H9 (cell line): Measurements from ENCODE around the gene ACACB. TPM values are rescaled to one million over a fixed set of nuclear protein-coding genes. Genes with fewer than 3 reads are reported as not detected.

Source experiments
- DNase-seq: peaks from one replicate; pipeline ENCODE4 v3.0.0-alpha.2; 2017
- H2AFZ ChIP-seq: one replicate; pipeline ENCODE4 v1.6.1; 2013; ENCODE audit warnings: mild to moderate bottlenecking, low read length, control low read depth, moderate library complexity
- H2AK5ac ChIP-seq: 2 replicates; pipeline ENCODE4 v1.6.1; 2013; ENCODE audit warnings: low read length, control low read depth, mixed read lengths; ENCODE audit not compliant: insufficient read length
- H2BK120ac ChIP-seq: one replicate; pipeline ENCODE4 v1.6.1; 2013; ENCODE audit warnings: low read depth, mild to moderate bottlenecking, low read length, control low read depth, inconsistent platforms; ENCODE audit not compliant: poor library complexity, severe bottlenecking
- H2BK12ac ChIP-seq: 2 replicates; pipeline ENCODE4 v1.6.1; 2013; ENCODE audit warnings: low read length, control low read depth, mixed read lengths, low read depth; ENCODE audit not compliant: insufficient read length
- H2BK15ac ChIP-seq: 2 replicates; pipeline ENCODE4 v1.6.1; 2013; ENCODE audit warnings: low read depth, low read length, control low read depth
- H2BK20ac ChIP-seq: one replicate; pipeline ENCODE4 v1.6.1; 2013; ENCODE audit warnings: low read depth, mild to moderate bottlenecking, low read length, control low read depth, inconsistent platforms; ENCODE audit not compliant: poor library complexity, severe bottlenecking
- H2BK5ac ChIP-seq: 2 replicates; pipeline ENCODE4 v1.6.1; 2013; ENCODE audit warnings: low read length, control low read depth, mixed read lengths; ENCODE audit not compliant: insufficient read length
- H3K14ac ChIP-seq: 2 replicates; pipeline ENCODE4 v1.6.1; 2013; ENCODE audit warnings: low read length, control low read depth; ENCODE audit not compliant: insufficient read depth
- H3K18ac ChIP-seq: 2 replicates; pipeline ENCODE4 v1.6.1; 2013; ENCODE audit warnings: low read depth, mild to moderate bottlenecking, mixed read lengths, low read length, control low read depth; ENCODE audit not compliant: insufficient read length
- H3K23ac ChIP-seq: 2 replicates; pipeline ENCODE4 v1.6.1; 2013; ENCODE audit warnings: low read length, control low read depth, mixed read lengths, low read depth; ENCODE audit not compliant: insufficient read length
- H3K23me2 ChIP-seq: 2 replicates; pipeline ENCODE4 v1.6.1; 2013; ENCODE audit warnings: low read depth, mild to moderate bottlenecking, mixed read lengths, low read length, control low read depth; ENCODE audit not compliant: insufficient read length, poor library complexity, severe bottlenecking
- H3K27ac ChIP-seq: 2 replicates; pipeline ENCODE4 v1.5.1; 2013; ENCODE audit warnings: low read length, control low read depth, mixed read lengths, low read depth; ENCODE audit not compliant: insufficient read length
- H3K27me3 ChIP-seq: 2 replicates; pipeline ENCODE4 v1.6.1; 2013; ENCODE audit warnings: low read length, control low read depth, inconsistent platforms; ENCODE audit not compliant: insufficient read depth
- H3K4ac ChIP-seq: 2 replicates; pipeline ENCODE4 v1.6.1; 2013; ENCODE audit warnings: low read depth, mild to moderate bottlenecking, control low read depth, inconsistent platforms, low read length, moderate library complexity
- H3K4me1 ChIP-seq: 2 replicates; pipeline ENCODE4 v1.6.1; 2013; ENCODE audit warnings: low read length, control low read depth, inconsistent platforms; ENCODE audit not compliant: insufficient read depth
- H3K4me2 ChIP-seq: 2 replicates; pipeline ENCODE4 v1.6.1; 2013; ENCODE audit warnings: low read length, control low read depth, mixed read lengths; ENCODE audit not compliant: insufficient read length, insufficient read depth
- H3K56ac ChIP-seq: 2 replicates; pipeline ENCODE4 v1.6.1; 2013; ENCODE audit warnings: low read depth, mild to moderate bottlenecking, mixed read lengths, low read length, control low read depth; ENCODE audit not compliant: insufficient read length
- H3K79me1 ChIP-seq: 2 replicates; pipeline ENCODE4 v1.6.1; 2013; ENCODE audit warnings: low read depth, mild to moderate bottlenecking, moderate library complexity, low read length, control low read depth, inconsistent platforms; ENCODE audit not compliant: insufficient read depth, poor library complexity, severe bottlenecking
- H3K79me2 ChIP-seq: 2 replicates; pipeline ENCODE4 v1.6.1; 2013; ENCODE audit warnings: low read length, control low read depth, inconsistent platforms; ENCODE audit not compliant: insufficient read depth
- H3K9ac ChIP-seq: 2 replicates; pipeline ENCODE4 v1.6.1; 2013; ENCODE audit warnings: low read length, control low read depth, mixed read lengths; ENCODE audit not compliant: insufficient read length; ENCODE audit errors: extremely low read depth
- H3K9me3 ChIP-seq: one replicate; pipeline ENCODE4 v1.6.1; 2013; ENCODE audit warnings: low read depth, low read length, inconsistent platforms; ENCODE audit not compliant: control insufficient read depth
- H3T11ph ChIP-seq: one replicate; pipeline ENCODE4 v1.6.1; 2013; ENCODE audit warnings: mild to moderate bottlenecking, low read length, control low read depth, inconsistent platforms
- H4K20me1 ChIP-seq: one replicate; pipeline ENCODE4 v1.6.1; 2013; ENCODE audit not compliant: control insufficient read depth, insufficient read length, insufficient read depth
- H4K5ac ChIP-seq: 2 replicates; pipeline ENCODE4 v1.6.1; 2013; ENCODE audit warnings: low read depth, mild to moderate bottlenecking, mixed read lengths, low read length, control low read depth; ENCODE audit not compliant: insufficient read length
- H4K8ac ChIP-seq: replicated peaks from 2 replicates; pipeline ENCODE4 v1.6.1; 2013; ENCODE audit warnings: low read length, control low read depth, mixed read lengths, low read depth; ENCODE audit not compliant: insufficient read length
- H4K91ac ChIP-seq: 2 replicates; pipeline ENCODE4 v1.6.1; 2013; ENCODE audit warnings: low read depth, mild to moderate bottlenecking, moderate library complexity, mixed read lengths, low read length, control low read depth; ENCODE audit not compliant: insufficient read length
- H3K27ac Mint-ChIP-seq, 3 experiments: 2 replicates in 2 of 3; 3 replicates in 1 of 3; pipeline ENCODE4 v1.8.0; 2020 to 2021; ENCODE audit warnings: mixed read lengths in 3 of 3, mild to moderate bottlenecking in 1 of 3, moderate library complexity in 1 of 3
- H3K27me3 Mint-ChIP-seq: 2 replicates; pipeline ENCODE4 v1.8.0; 2021; ENCODE audit warnings: low read depth, mild to moderate bottlenecking, moderate library complexity, mixed read lengths
- H3K36me3 Mint-ChIP-seq, 3 experiments: 2 replicates in 2 of 3; 3 replicates in 1 of 3; pipeline ENCODE4 v1.8.0; 2020 to 2021; ENCODE audit warnings: low read depth in 3 of 3, mixed read lengths in 3 of 3; ENCODE audit not compliant: insufficient read depth in 1 of 3
- H3K4me1 Mint-ChIP-seq, 2 experiments: 2 replicates each; pipeline ENCODE4 v1.8.0; 2020; ENCODE audit warnings: mixed read lengths in 2 of 2
- H3K4me3 Mint-ChIP-seq, 2 experiments: 2 replicates in 1 of 2; 3 replicates in 1 of 2; pipeline ENCODE4 v1.8.0; 2020 to 2021; ENCODE audit warnings: mild to moderate bottlenecking in 2 of 2, mixed read lengths in 2 of 2, moderate library complexity in 1 of 2
- H3K9me3 Mint-ChIP-seq, 2 experiments: 2 replicates in 1 of 2; 3 replicates in 1 of 2; pipeline ENCODE4 v1.8.0; 2020; ENCODE audit warnings: mild to moderate bottlenecking in 2 of 2, mixed read lengths in 2 of 2, moderate library complexity in 1 of 2
- WGBS: extraction: QIAGEN DNeasy Blood & Tissue Kit; methylation state at CpG from one replicate; pipeline ENCODE4 v1.1.7; 2013; ENCODE audit warnings: missing lambda C conversion rate, low lambda C conversion rate, mixed read lengths; ENCODE audit not compliant: insufficient read length; ENCODE audit errors: extremely low coverage; 5-methylcytosine and 5-hydroxymethylcytosine counted together
- total RNA-seq: library from RNA; stranded (reverse); gene quantifications from 2 replicates; pipeline ENCODE4 v1.2.1, GENCODE V29; 2021
- TF ChIP-seq, protein P1 (sequence below): fragments of 200-600 bp; sonication (generic); conservative IDR thresholded peaks from 3 replicates; pipeline ENCODE4 v1.8.0; 2021; ENCODE audit warnings: antibody characterized with exemption, mild to moderate bottlenecking

Gene ACACB
- total RNA-seq, 1 experiment from 2014 or later = 14.2 TPM

DNA sequence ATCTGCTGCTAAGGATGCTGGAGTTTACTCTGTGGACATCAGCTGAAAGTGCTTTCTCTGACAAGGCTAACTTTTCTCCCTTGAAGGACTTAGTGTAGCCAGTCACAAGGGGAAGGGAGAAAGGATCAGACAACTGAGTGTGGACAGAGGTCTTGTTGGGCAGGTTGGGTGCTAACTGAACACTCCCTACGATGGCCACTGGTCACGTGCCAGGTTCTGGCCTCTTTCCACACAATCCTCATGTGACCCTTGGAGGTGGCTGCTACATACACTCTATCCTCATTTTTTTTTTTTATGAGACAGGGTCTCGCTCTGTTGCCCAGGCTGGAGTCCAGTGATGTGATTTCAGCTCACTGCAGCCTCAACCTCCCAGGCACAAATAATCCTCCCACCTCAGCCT is 153.0 kb downstream of the ACACB start:
- H4K20me1 ChIP-seq = no peaks in the 10 kb centered on the region
- H2AK5ac ChIP-seq = no peak overlapping the region
- peaks cover 3% of the 10 kb centered on the region for H3K23me2 ChIP-seq
- H3K27me3 Mint-ChIP-seq = peaks cover 11% of the 10 kb centered on the region
- H3K79me2 ChIP-seq = no peaks in the 10 kb centered on the region
- no peak overlapping the region for H4K8ac ChIP-seq
- no peak overlapping the region for H3K18ac ChIP-seq
- H3K36me3 Mint-ChIP-seq = peaks cover 0 to 13% (median 4%) of the 10 kb centered on the region in 3 experiments; a peak in 4 of 7 replicates
- no peak overlapping the region for H4K5ac ChIP-seq
- H2BK15ac ChIP-seq = no peak overlapping the region
- H2BK12ac ChIP-seq = no peak overlapping the region
- H3K9me3 Mint-ChIP-seq = peaks cover 4 to 6% of the 10 kb centered on the region in 2 experiments; a peak in 4 of 5 replicates
- no peaks in the 10 kb centered on the region for H3K9me3 ChIP-seq
- H3K4me3 Mint-ChIP-seq = no peak overlapping the region
- H3K27ac Mint-ChIP-seq = no peak overlapping the region
- H3K9ac ChIP-seq = no peak overlapping the region
- no peak overlapping the region for H4K91ac ChIP-seq
- H2AFZ ChIP-seq = no peak overlapping the region
- no peaks in the 10 kb centered on the region for H3K27me3 ChIP-seq
- H3K79me1 ChIP-seq = no peaks in the 10 kb centered on the region
- no peak overlapping the region for H3K56ac ChIP-seq
- H3K4me1 Mint-ChIP-seq = peaks cover 7 to 12% of the 10 kb centered on the region in 2 experiments; a peak in 3 of 4 replicates
- no peak overlapping the region for H2BK20ac ChIP-seq
- no CpG with 5 or more reads among the region's 3 CpGs for WGBS
- H3K23ac ChIP-seq = no peak overlapping the region
- no peak overlapping the region for H3K27ac ChIP-seq
- H3K4me2 ChIP-seq = no peak overlapping the region
- H3K14ac ChIP-seq = no peak overlapping the region
- no peak for DNase-seq
- no peak overlapping the region for H2BK120ac ChIP-seq
- H2BK5ac ChIP-seq = no peak overlapping the region
- H3K4ac ChIP-seq = no peak overlapping the region
- TF ChIP-seq, protein P1, sequence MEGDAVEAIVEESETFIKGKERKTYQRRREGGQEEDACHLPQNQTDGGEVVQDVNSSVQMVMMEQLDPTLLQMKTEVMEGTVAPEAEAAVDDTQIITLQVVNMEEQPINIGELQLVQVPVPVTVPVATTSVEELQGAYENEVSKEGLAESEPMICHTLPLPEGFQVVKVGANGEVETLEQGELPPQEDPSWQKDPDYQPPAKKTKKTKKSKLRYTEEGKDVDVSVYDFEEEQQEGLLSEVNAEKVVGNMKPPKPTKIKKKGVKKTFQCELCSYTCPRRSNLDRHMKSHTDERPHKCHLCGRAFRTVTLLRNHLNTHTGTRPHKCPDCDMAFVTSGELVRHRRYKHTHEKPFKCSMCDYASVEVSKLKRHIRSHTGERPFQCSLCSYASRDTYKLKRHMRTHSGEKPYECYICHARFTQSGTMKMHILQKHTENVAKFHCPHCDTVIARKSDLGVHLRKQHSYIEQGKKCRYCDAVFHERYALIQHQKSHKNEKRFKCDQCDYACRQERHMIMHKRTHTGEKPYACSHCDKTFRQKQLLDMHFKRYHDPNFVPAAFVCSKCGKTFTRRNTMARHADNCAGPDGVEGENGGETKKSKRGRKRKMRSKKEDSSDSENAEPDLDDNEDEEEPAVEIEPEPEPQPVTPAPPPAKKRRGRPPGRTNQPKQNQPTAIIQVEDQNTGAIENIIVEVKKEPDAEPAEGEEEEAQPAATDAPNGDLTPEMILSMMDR = no peak
- H3K4me1 ChIP-seq = no peaks in the 10 kb centered on the region
- no peak overlapping the region for H3T11ph ChIP-seq
